ENCODE measurements around the gene RFX6. TPM values are rescaled to one million over a fixed set of nuclear protein-coding genes. Genes with fewer than 3 reads are reported as not detected.
"Not testable (repeated sequence)": the region's sequence is repeated elsewhere in the genome, so short reads cannot be mapped to it uniquely, and the experiment has no call there.

The RFX6 gene
- total RNA-seq = not detected

GRCh38 chr6:116876635-116877611 lies at the start of gene RFX6:
RFX6 (plus strand) TSS chr6:116877242; CDS start chr6:116877276, 34 bp downstream.
- DNase-seq (ENCODE audit: low spot score in 2 of 2) = no peak
- TF ChIP-seq POLR2A (IDR thresholded peaks at IDR 0.05) (no peak), CTCF (IDR thresholded peaks at IDR 0.05) (no peak)
- WGBS, 2 donors = 2 to 3% methylated on average over 68 to 71 of the region's 73 CpGs
- intact Hi-C loops (cut with DNase I; ENCODE audit: low total_unique reads) = no loop called here
- H3K4me3 ChIP-seq (ENCODE audit: low read depth, poor library complexity, severe bottlenecking) = peak within 1 kb of the TSS; percentile 18

- intact Hi-C loops (cut with DNase I; ENCODE audit: low total_unique reads) = no loop called here
- TF ChIP-seq POLR2A (IDR thresholded peaks at IDR 0.05) = no peak
- no peak for TF ChIP-seq CTCF (IDR thresholded peaks at IDR 0.05)
- no peak for DNase-seq (ENCODE audit: low spot score in 2 of 2)
- H3K4me3 ChIP-seq (ENCODE audit: low read depth, poor library complexity, severe bottlenecking) = no peak overlapping the region
- 53 to 59% methylated on average over 2 of the region's 2 CpGs for WGBS, 2 donors
Measured at GRCh38 chr6:116827561-116828240, 49.3 kb upstream of the RFX6 start.

GRCh38 chr6:116828983-116829382 lies 48.1 kb upstream of the RFX6 start, which contains the start of gene GPRC6A:
GPRC6A (minus strand) TSS chr6:116829083; CDS start chr6:116829013, 70 bp downstream.
- H3K4me3 ChIP-seq (ENCODE audit: low read depth, poor library complexity, severe bottlenecking) = no peak within 1 kb of the TSS
- TF ChIP-seq POLR2A (IDR thresholded peaks at IDR 0.05) (no peak), CTCF (IDR thresholded peaks at IDR 0.05) (no peak)
- no peak for DNase-seq (ENCODE audit: low spot score in 2 of 2)
- 49 to 50% methylated on average over 2 of the region's 2 CpGs for WGBS, 2 donors
- intact Hi-C loops (cut with DNase I; ENCODE audit: low total_unique reads) = no loop called here

- intact Hi-C loops (cut with DNase I; ENCODE audit: low total_unique reads); H3K4me3 ChIP-seq (ENCODE audit: low read depth, poor library complexity, severe bottlenecking); DNase-seq (ENCODE audit: low spot score in 2 of 2): not testable (repeated sequence)
- WGBS, 2 donors = 90 to 93% methylated on average over 2 of the region's 2 CpGs
Measured at GRCh38 chr6:116834526-116834925, 42.5 kb upstream of the RFX6 start.

GRCh38 chr6:116836606-116837342 lies 40.3 kb upstream of the RFX6 start:
- no peak overlapping the region for H3K4me3 ChIP-seq (ENCODE audit: low read depth, poor library complexity, severe bottlenecking)
- WGBS, 2 donors = 87 to 91% methylated on average over 5 of the region's 5 CpGs
- TF ChIP-seq POLR2A (IDR thresholded peaks at IDR 0.05) = no peak
- TF ChIP-seq CTCF (IDR thresholded peaks at IDR 0.05) = no peak
- intact Hi-C loops (cut with DNase I; ENCODE audit: low total_unique reads) = no loop called here
- DNase-seq (ENCODE audit: low spot score in 2 of 2) = no peak
